HEK293 (cell line): ENCODE results near the gene ITGA2B.

Source experiments
- CTCF ChIP-seq: fragments of 450-650 bp; formaldehyde crosslinking; IDR thresholded peaks from 2 replicates; pipeline ENCODE4 v1.5.1; 2016; ENCODE audit warnings: missing biosample characterization, missing genetic modification characterization
- MEIS1 ChIP-seq: sonication (generic); formaldehyde crosslinking; IDR thresholded peaks from 2 replicates; pipeline ENCODE4 v1.8.1; 2022; ENCODE audit warnings: missing genetic modification reagents, mild to moderate bottlenecking, borderline replicate concordance
- SP2 ChIP-seq: fragments of 450-650 bp; formaldehyde crosslinking; IDR thresholded peaks from 2 replicates; pipeline ENCODE4 v1.5.1; 2016; ENCODE audit warnings: missing biosample characterization, missing genetic modification characterization
- SP3 ChIP-seq: fragments of 450-650 bp; formaldehyde crosslinking; IDR thresholded peaks from 2 replicates; pipeline ENCODE4 v1.5.1; 2016; ENCODE audit warnings: missing biosample characterization, missing genetic modification characterization
- ZBTB49 ChIP-seq: fragments of 450-650 bp; formaldehyde crosslinking; IDR thresholded peaks from 2 replicates; pipeline ENCODE4 v1.5.1; 2016; ENCODE audit warnings: missing biosample characterization, missing genetic modification characterization, low read depth
- ZNF280D ChIP-seq: fragments of 450-650 bp; formaldehyde crosslinking; IDR thresholded peaks from 2 replicates; pipeline ENCODE4 v1.5.1; 2016; ENCODE audit warnings: missing biosample characterization, missing genetic modification characterization
- ZNF335 ChIP-seq: fragments of 450-650 bp; formaldehyde crosslinking; conservative IDR thresholded peaks from 2 replicates; pipeline ENCODE4 v1.5.1; 2016; ENCODE audit warnings: missing biosample characterization, missing genetic modification characterization
- ZNF404 ChIP-seq: fragments of 450-650 bp; formaldehyde crosslinking; IDR thresholded peaks from 2 replicates; pipeline ENCODE4 v1.5.1; 2017; ENCODE audit warnings: missing biosample characterization, missing genetic modification characterization
- ZNF513 ChIP-seq: fragments of 450-650 bp; IDR thresholded peaks from 2 replicates; pipeline ENCODE4 v1.5.1; 2018; ENCODE audit warnings: missing biosample characterization, missing genetic modification characterization
- ZNF530 ChIP-seq: fragments of 450-650 bp; formaldehyde crosslinking; IDR thresholded peaks from 2 replicates; pipeline ENCODE4 v1.5.1; 2016; ENCODE audit warnings: low read depth, missing biosample characterization, missing genetic modification characterization
- ZNF768 ChIP-seq: fragments of 450-650 bp; formaldehyde crosslinking; IDR thresholded peaks from 2 replicates; pipeline ENCODE4 v1.5.1; 2018; ENCODE audit warnings: missing biosample characterization, mild to moderate bottlenecking, missing genetic modification characterization

GRCh38 chr17:44439168-44439567, 49.7 kb upstream of the ITGA2B start:
- TF ChIP-seq CTCF (tag by site-specific recombination) (no peak), ZBTB49 (no peak), SP2 (no peak), MEIS1 (CRISPR knock-in tag) (no peak), ZNF404 (no peak), ZNF280D (tag by site-specific recombination) (no peak), ZNF513 (tag by site-specific recombination) (no peak), SP3 (tag by site-specific recombination) (no peak), ZNF768 (no peak), ZNF530 (tag by site-specific recombination) (no peak), ZNF335 (tag by site-specific recombination) (no peak)
